Non-pigmented ciliary epithelial cell (primary cell): ENCODE measurements around the gene AMACR.
A peak's percentile ranks its signal among the peaks of the same experiment; 100 is the strongest.
"Not testable (repeated sequence)": the region's sequence is repeated elsewhere in the genome, so short reads cannot be mapped to it uniquely, and the experiment has no call there.

ENCODE experiments used
- DNase-seq: peaks from one replicate; pipeline ENCODE4 v3.0.0-alpha.2; 2010; ENCODE audit warnings: low read depth

The AMACR gene

GRCh38 chr5:33968211-33969005 lies 39.4 kb downstream of the AMACR start:
- DNase-seq: no peak

- no peak for DNase-seq
Observed at GRCh38 chr5:33966805-33967204, 41.0 kb downstream of the AMACR start.

GRCh38 chr5:33964132-33964700 lies 43.6 kb downstream of the AMACR start:
- DNase-seq: no peak

- no peak for DNase-seq
Observed at GRCh38 chr5:33958176-33958575, 49.7 kb downstream of the AMACR start.

GRCh38 chr5:33957577-33958150 lies 50.2 kb downstream of the AMACR start:
- DNase-seq: no peak

GRCh38 chr5:33952175-33952574 lies 55.7 kb downstream of the AMACR start:
- DNase-seq: not testable (repeated sequence)

- DNase-seq: no peak
Observed at GRCh38 chr5:33944543-33945132, 63.2 kb downstream of the AMACR start.

- no peak for DNase-seq
Observed at GRCh38 chr5:33941090-33941489, 66.8 kb downstream of the AMACR start.

- peak; percentile 34 for DNase-seq
Observed at GRCh38 chr5:33939556-33940262, 68.1 kb downstream of the AMACR start.

- no peak for DNase-seq
Observed at GRCh38 chr5:33938881-33939280, 69.0 kb downstream of the AMACR start.

- no peak for DNase-seq
Observed at GRCh38 chr5:33938507-33938796, 69.4 kb downstream of the AMACR start.

GRCh38 chr5:33937707-33938506 lies 69.9 kb downstream of the AMACR start:
- DNase-seq: no peak

GRCh38 chr5:33937017-33937706 lies 70.7 kb downstream of the AMACR start:
- no peak for DNase-seq

- DNase-seq: no peak
Observed at GRCh38 chr5:33936381-33937016, 71.4 kb downstream of the AMACR start, which contains the start of gene RXFP3. Gene RXFP3 (plus strand): TSS chr5:33936386. CDS start chr5:33936741, 355 bp downstream.
